HepG2 (cell line): ENCODE results near the gene OAS3.

Experiments used
- HOXA5 ChIP-seq: sonication (generic); formaldehyde crosslinking; IDR thresholded peaks from 2 replicates; pipeline ENCODE4 v1.4.0; 2020; ENCODE audit warnings: missing genetic modification reagents
- ZNF33B ChIP-seq: sonication (generic); formaldehyde crosslinking; IDR thresholded peaks from 2 replicates; pipeline ENCODE4 v1.5.1; 2020; ENCODE audit warnings: mild to moderate bottlenecking, missing genetic modification reagents
- ZSCAN31 ChIP-seq: sonication (generic); formaldehyde crosslinking; IDR thresholded peaks from 2 replicates; pipeline ENCODE4 v1.5.0; 2020; ENCODE audit warnings: low read depth, mild to moderate bottlenecking, missing genetic modification reagents
- TF ChIP-seq, protein P1 (sequence below): sonication (generic); formaldehyde crosslinking; IDR thresholded peaks from 2 replicates; pipeline ENCODE4 v1.5.1; 2020; ENCODE audit warnings: mild to moderate bottlenecking, missing genetic modification reagents
- TF ChIP-seq, protein P2 (sequence below): sonication (generic); formaldehyde crosslinking; IDR thresholded peaks from 2 replicates; pipeline ENCODE4 v1.8.0; 2022; ENCODE audit warnings: mild to moderate bottlenecking, missing genetic modification reagents, borderline replicate concordance

DNA sequence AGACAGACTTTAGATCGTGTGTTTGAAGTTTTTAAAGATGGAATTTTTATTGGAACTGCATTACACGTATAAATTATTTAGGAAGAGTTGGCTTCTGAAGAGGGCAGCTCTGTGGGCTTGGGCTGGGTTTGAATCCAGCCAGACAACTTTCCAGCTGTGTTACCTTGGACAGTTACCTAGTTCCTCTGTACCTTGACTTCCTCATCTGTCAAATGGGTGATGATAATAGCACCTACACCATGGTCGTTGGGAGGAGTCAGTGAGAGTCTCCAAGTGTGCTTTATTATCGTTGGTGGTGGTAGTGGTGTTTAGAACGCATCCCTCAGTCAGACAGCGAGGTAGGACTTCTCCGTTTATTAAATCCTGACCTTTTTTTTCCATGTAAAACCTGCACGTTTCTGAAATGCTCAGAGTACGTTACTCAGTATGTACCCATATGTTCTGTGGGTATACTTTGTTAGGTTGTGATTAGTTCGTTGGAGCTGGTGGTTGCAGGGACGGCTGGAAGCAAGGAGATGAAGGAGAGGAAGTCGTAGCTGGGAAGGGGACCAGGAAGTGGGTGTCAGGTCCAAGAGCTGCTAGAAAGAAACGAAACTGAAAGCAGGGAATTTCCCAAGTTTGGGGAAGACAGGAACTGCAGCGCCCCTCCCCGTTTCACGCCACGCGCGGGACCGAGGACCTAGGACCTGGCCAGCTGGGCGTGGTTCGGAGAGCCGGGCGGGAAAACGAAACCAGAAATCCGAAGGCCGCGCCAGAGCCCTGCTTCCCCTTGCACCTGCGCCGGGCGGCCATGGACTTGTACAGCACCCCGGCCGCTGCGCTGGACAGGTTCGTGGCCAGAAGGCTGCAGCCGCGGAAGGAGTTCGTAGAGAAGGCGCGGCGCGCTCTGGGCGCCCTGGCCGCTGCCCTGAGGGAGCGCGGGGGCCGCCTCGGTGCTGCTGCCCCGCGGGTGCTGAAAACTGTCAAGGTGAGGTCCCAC lies at the start of gene OAS3:
- TF ChIP-seq ZSCAN31 (CRISPR knock-in tag) (peak; percentile 80; the same call in 1 of the 2 replicates), HOXA5 (CRISPR knock-in tag) (peak; percentile 69; the same call in 1 of the 2 replicates), ZNF33B (CRISPR knock-in tag) (0 out of 2 replicates have a peak, but pooled peaks have one; percentile 63)
- TF ChIP-seq, protein P1, sequence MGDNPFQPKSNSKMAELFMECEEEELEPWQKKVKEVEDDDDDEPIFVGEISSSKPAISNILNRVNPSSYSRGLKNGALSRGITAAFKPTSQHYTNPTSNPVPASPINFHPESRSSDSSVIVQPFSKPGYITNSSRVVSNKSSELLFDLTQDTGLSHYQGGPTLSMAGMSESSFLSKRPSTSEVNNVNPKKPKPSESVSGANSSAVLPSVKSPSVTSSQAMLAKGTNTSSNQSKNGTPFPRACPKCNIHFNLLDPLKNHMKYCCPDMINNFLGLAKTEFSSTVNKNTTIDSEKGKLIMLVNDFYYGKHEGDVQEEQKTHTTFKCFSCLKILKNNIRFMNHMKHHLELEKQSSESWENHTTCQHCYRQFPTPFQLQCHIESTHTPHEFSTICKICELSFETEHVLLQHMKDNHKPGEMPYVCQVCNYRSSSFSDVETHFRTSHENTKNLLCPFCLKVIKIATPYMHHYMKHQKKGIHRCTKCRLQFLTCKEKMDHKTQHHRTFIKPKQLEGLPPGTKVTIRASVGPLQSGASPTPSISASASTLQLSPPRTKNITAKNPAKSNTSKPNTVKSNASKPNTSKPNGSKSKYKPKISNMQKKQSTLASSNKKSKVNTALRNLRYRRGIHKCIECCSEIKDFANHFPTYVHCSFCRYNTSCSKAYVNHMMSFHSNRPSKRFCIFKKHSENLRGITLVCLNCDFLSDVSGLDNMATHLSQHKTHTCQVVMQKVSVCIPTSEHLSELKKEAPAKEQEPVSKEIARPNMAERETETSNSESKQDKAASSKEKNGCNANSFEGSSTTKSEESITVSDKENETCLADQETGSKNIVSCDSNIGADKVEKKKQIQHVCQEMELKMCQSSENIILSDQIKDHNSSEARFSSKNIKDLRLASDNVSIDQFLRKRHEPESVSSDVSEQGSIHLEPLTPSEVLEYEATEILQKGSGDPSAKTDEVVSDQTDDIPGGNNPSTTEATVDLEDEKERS (CRISPR knock-in tag), result no peak
- TF ChIP-seq, protein P2, sequence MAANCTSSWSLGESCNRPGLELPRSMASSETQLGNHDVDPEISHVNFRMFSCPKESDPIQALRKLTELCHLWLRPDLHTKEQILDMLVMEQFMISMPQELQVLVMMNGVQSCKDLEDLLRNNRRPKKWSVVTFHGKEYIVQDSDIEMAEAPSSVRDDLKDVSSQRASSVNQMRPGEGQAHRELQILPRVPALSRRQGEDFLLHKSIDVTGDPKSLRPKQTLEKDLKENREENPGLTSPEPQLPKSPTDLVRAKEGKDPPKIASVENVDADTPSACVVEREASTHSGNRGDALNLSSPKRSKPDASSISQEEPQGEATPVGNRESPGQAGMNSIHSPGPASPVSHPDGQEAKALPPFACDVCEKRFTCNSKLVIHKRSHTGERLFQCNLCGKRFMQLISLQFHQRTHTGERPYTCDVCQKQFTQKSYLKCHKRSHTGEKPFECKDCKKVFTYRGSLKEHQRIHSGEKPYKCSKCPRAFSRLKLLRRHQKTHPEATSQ (CRISPR knock-in tag), result no peak
